AG04449 (cell line): ENCODE results near the gene DNAJC5.
"Not testable (repeated sequence)": the region's sequence is repeated elsewhere in the genome, so short reads cannot be mapped to it uniquely, and the experiment has no call there.

Experiments used
- CTCF ChIA-PET: fragments of 350-600 bp; formaldehyde crosslinking; extraction: SDS; loops from one replicate; lab custom pipeline; 2021; ENCODE audit warnings: antibody characterized with exemption; lab: Yijun Ruan, JAX
- POLR2A ChIA-PET: fragments of 400-600, 350-600 bp; formaldehyde crosslinking; extraction: SDS; loops from one replicate; lab custom pipeline; 2020; ENCODE audit warnings: antibody characterized with exemption, inconsistent platforms; lab: Yijun Ruan, JAX
- DNase-seq: peaks from one replicate; pipeline ENCODE4 v3.0.0-alpha.2; 2010; ENCODE audit warnings: low read depth, low spot score
- H3K4me3 ChIP-seq: 2 replicates; pipeline ENCODE4 v1.5.1; 2011; ENCODE audit warnings: low read depth, mild to moderate bottlenecking, control low read depth, low read length
- TF ChIP-seq, protein P1 (sequence below): IDR thresholded peaks from one replicate; pipeline ENCODE4 v1.5.1; 2011; ENCODE audit warnings: mild to moderate bottlenecking, moderate library complexity, low read length, control low read depth, inconsistent platforms; ENCODE audit not compliant: insufficient read depth; ENCODE audit errors: missing control alignments

DNAJC5 gene

DNA sequence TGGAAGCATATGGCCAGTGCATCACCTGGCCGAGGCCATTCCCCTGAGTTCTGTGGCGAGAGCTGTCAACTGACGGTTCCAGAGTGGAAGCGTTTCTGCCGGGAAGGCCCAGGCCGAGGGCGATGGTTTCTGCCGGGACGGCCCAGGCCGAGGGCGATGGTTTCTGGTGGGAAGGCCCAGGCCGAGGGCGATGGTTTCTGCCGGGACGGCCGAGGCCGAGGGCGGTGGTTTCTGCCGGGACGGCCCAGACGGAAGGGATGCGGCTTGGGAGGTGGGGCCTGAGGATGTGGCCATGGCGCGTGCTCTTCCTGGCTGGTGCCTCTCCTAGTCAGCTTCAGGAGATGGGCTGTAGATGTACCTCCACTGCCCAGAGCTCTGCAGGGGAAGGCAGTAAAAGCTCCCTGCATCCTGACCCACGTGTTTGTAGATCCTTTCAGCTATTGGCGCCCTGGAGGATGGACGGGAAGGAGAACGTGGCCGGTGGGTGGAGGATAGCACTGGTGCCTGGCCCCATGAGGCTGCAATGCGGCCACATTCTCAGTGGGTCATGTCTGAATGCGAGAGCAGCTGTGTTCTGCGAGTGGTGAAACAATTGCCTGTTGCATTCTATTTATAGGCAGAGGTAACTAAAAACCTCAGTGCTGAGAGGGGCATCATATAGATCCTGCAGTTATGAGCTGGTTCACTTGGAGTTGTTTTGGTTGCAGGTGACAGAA is 17.0 kb upstream of the DNAJC5 start:
- CTCF ChIA-PET = interaction anchor here (1.3 to 2.3 kb wide), 3 partner anchors 13 to 103 kb away, joined by 4 to 9 read pairs (median 4); partner anchors contain the start of genes PRPF6 and TPD52L2

DNA sequence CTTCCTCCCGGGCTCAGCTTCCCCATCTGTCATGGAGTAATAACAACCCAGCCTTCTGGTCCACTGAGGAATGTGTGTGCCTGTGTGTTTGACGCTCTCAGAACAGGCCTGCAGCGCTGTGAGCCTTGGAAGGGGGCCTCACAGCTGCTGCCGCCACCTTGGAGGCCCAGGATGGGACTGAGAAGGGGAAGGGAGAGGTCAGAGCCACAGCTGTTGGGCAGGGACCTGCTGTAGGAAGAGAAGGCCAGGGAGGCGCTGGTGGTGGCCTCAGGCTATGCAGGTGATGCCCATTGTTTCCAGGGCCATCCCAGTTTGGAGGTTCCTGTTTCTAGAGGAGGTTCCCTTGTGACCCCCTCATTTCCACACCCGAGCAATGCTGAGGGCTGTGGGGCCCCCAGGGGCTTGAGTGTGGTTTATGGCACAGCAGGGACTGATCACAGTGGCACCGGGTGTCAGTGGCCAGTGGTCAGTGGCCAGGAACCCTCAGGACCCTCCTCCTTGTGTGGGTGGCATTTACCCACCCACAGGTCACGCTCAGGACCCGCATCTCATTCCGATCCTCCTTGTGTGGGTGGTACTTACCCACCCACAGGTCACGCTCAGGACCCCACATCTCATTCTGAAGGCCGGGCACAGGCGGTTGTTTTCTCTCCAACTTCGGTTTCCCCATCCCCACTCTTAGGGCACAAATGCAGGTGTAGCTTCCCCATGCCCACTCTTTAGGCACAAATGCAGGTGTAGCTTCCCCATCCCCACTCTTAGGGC is 15.8 kb upstream of the DNAJC5 start:
- TF ChIP-seq, protein P1, sequence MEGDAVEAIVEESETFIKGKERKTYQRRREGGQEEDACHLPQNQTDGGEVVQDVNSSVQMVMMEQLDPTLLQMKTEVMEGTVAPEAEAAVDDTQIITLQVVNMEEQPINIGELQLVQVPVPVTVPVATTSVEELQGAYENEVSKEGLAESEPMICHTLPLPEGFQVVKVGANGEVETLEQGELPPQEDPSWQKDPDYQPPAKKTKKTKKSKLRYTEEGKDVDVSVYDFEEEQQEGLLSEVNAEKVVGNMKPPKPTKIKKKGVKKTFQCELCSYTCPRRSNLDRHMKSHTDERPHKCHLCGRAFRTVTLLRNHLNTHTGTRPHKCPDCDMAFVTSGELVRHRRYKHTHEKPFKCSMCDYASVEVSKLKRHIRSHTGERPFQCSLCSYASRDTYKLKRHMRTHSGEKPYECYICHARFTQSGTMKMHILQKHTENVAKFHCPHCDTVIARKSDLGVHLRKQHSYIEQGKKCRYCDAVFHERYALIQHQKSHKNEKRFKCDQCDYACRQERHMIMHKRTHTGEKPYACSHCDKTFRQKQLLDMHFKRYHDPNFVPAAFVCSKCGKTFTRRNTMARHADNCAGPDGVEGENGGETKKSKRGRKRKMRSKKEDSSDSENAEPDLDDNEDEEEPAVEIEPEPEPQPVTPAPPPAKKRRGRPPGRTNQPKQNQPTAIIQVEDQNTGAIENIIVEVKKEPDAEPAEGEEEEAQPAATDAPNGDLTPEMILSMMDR = no peak
- ChIA-PET CTCF (interaction anchor here (1.4 to 2.3 kb wide), 2 partner anchors 14 to 94 kb away, joined by 4 to 9 read pairs; partner anchors contain the start of gene TPD52L2), POLR2A (interaction anchor here (1.0 kb wide), 1 partner anchor 13 kb away, joined by 3 read pairs; no protein-coding TSS in a partner anchor)
- DNase-seq = no peak
- H3K4me3 ChIP-seq = no peak overlapping the region

More for the DNA sequence above, 17.0 kb upstream of the DNAJC5 start:
- DNase-seq = no peak
- POLR2A ChIA-PET = interaction anchor here (1.0 to 1.1 kb wide), 2 partner anchors 12 to 14 kb away, joined by 3 to 4 read pairs; no protein-coding TSS in a partner anchor
- H3K4me3 ChIP-seq = no peak overlapping the region
- TF ChIP-seq, protein P1 = no peak

DNA sequence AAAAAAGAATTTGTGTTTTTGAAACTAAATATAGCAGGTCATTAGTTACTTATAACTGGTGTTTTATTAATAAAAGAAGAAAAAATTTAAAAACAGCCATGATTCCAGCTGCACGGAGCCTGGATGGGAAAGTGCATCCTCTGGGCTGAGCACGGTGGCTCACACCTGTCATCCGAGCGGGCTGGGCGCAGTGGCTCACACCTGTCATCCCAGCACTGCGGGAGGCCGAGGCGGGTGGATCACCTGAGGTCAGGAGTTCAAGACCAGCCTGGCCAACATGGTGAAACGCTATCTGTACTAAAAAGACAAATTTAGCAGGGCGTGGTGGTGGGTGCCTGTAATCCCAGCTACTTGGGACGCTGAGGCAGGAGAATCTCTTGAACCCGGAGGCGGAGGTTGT is 14.0 kb upstream of the DNAJC5 start:
- not testable (repeated sequence) for H3K4me3 ChIP-seq, DNase-seq
- POLR2A ChIA-PET = interaction anchor here (2.0 kb wide), 1 partner anchor 15 kb away, joined by 9 read pairs; the partner anchor contains the start of gene TPD52L2
- CTCF ChIA-PET = interaction anchor here (1.0 to 1.1 kb wide), 2 partner anchors 8 to 10 kb away, joined by 3 to 4 read pairs; no protein-coding TSS in a partner anchor

DNA sequence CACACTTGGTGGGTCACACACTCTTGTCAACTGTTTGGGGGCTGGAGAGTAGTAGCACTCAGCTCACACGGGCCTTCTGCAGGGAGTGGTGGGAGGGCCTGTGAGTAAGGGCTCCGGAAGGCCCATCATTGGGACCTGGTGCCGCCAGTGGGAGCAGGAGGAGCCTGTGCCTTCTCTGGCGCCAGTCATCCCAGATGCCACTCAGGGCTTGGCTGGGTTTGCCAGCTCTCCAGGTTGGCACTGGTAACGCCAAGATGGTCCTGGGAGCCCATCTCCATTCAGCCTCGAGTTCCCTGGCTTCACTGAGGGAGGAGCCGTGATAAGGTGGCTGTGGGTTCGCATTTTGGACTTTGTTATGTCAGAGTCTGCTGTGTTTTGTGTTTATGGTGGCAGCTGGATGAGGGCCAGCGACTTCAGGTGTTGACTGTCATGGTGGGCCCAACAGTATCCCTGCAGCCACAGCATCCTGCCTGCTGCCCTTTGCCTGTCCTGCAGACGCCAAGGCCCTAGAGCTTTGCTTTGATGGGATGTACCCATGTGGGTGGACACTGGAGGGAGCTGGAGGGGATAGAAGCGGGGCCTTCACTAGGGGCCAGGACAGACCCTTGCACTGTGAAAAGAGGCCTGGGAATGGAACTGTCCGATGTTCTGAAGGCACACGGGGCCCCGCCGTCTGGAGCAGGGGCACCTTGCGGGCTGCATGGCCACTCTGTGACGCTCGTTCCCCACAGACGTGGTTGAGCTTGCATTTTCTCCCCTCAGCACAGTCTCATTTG is 13.3 kb upstream of the DNAJC5 start:
- POLR2A ChIA-PET = interaction anchor here (2.0 kb wide), 1 partner anchor 16 kb away, joined by 9 read pairs; the partner anchor contains the start of gene TPD52L2
- TF ChIP-seq, protein P1 = no peak
- DNase-seq = no peak
- CTCF ChIA-PET = interaction anchor here (1.1 to 1.3 kb wide), 3 partner anchors 10 to 16 kb away, joined by 4 read pairs; no protein-coding TSS in a partner anchor
- no peak overlapping the region for H3K4me3 ChIP-seq

DNA sequence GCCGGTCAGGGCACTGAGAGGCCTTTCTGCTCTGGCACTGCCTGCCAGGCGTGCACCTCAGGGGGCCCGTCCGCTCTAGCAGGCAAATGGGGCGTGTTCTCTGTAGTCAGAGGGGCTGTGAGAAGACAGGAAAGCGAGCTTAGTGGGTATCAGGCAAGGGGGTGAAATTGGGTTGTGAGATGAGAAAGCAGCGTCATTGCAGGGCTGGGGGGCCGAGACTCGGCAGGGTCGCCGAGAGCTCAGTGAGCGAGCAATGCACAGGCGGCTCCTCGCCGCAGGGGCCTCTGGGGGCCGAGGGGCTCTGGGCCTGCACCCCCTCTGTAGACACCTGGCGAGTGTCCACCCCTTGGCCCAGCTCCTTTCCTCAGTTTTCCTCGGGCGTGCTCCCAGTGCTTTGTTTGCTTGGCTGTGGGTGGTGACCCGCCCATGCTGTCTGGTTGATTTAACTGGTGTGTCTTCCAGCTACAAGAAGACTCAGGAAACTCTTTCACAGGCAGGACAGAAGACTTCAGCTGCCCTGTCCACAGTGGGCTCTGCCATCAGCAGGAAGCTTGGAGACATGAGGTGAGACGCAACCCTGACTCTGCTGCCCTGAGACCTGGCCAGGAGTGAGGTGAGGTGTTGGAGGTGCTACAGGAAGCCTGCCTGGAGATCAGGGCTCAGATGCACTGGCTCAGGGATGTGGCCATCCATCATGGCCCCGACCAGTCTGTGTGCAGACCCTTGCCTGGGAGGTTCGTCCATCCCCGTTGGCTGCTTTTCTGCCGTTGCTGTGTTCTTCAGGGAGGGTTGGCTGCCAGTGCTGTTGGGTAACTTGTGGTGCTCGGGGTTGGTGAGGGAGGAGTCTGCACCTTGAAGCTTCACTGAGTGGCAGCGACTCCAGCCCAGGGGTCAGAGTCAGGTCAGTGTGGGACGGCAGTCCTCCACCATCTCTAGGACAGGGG is 12.4 kb upstream of the DNAJC5 start:
- TF ChIP-seq, protein P1 = no peak
- DNase-seq = no peak
- POLR2A ChIA-PET = interaction anchor here (2.0 kb wide), 1 partner anchor 17 kb away, joined by 9 read pairs; the partner anchor contains the start of gene TPD52L2
- H3K4me3 ChIP-seq = no peak overlapping the region
- CTCF ChIA-PET = interaction anchor here (1.2 to 1.3 kb wide), 3 partner anchors 9 to 98 kb away, joined by 3 to 4 read pairs (median 4); no protein-coding TSS in a partner anchor
